A673 (cell line): ENCODE data around the gene INO80B. TPM values are rescaled to one million over a fixed set of nuclear protein-coding genes. Genes with fewer than 3 reads are reported as not detected.

Experiments used
- BruUV-seq: library from RNA; stranded (reverse); fragments of 400-500 nt; replicated peaks from 2 replicates; lab custom pipeline; 2021; lab: Mats Ljungman, UMichigan
- CTCF ChIA-PET: fragments of 300-600 bp; sonication (Branson Sonifier 250); formaldehyde crosslinking; loops from one replicate; lab custom pipeline; 2022; ENCODE audit warnings: antibody characterized with exemption; lab: Charles Lee
- POLR2A ChIA-PET: fragments of 300-600 bp; sonication (Branson Sonifier 250); formaldehyde crosslinking; loops from one replicate; lab custom pipeline; 2022; ENCODE audit warnings: antibody characterized with exemption; ENCODE audit not compliant: low non-redundant PET; lab: Charles Lee
- DNase-seq: peaks from one replicate; pipeline ENCODE4 v3.0.0-alpha.2; 2015; ENCODE audit warnings: low spot score
- H3K27ac ChIP-seq: fragments of 200-600 bp; sonication (generic); 2 replicates; pipeline ENCODE4 v1.5.1; 2016; ENCODE audit warnings: mixed run types, low read depth, mild to moderate bottlenecking, mixed read lengths, antibody characterized with exemption, low read length; ENCODE audit not compliant: poor library complexity, severe bottlenecking
- H3K27me3 ChIP-seq: fragments of 200-600 bp; sonication (generic); replicated peaks from 2 replicates; pipeline ENCODE4 v1.6.1; 2017; ENCODE audit warnings: mixed run types, low read depth, mild to moderate bottlenecking, mixed read lengths, antibody characterized with exemption, low read length; ENCODE audit not compliant: insufficient read depth, poor library complexity
- H3K36me3 ChIP-seq: fragments of 200-600 bp; sonication (generic); 2 replicates; pipeline ENCODE4 v1.6.1; 2016; ENCODE audit warnings: mixed run types, mild to moderate bottlenecking, mixed read lengths, antibody characterized with exemption, low read length; ENCODE audit not compliant: insufficient read depth, poor library complexity, severe bottlenecking
- H3K4me1 ChIP-seq: fragments of 200-600 bp; sonication (generic); 2 replicates; pipeline ENCODE4 v1.6.1; 2017; ENCODE audit warnings: mixed run types, mild to moderate bottlenecking, mixed read lengths, antibody characterized with exemption, low read length; ENCODE audit not compliant: insufficient read depth, poor library complexity, severe bottlenecking
- H3K4me3 ChIP-seq: fragments of 200-600 bp; sonication (generic); 2 replicates; pipeline ENCODE4 v1.5.1; 2016; ENCODE audit warnings: low read depth, mixed run types, mild to moderate bottlenecking, mixed read lengths, low read length; ENCODE audit not compliant: poor library complexity, severe bottlenecking
- H3K9me3 ChIP-seq: fragments of 200-600 bp; sonication (generic); 2 replicates; pipeline ENCODE4 v1.6.1; 2016; ENCODE audit warnings: mixed run types, low read depth, mild to moderate bottlenecking, mixed read lengths, antibody characterized with exemption, low read length; ENCODE audit not compliant: poor library complexity, severe bottlenecking
- CTCF ChIP-seq: fragments of 300-800, 200-600 bp; sonication (generic); conservative IDR thresholded peaks from 2 replicates; pipeline ENCODE4 v1.5.1; 2017; ENCODE audit warnings: low read depth, mild to moderate bottlenecking, antibody characterized with exemption, low read length, moderate library complexity, mixed read lengths
- EZH2 ChIP-seq: fragments of 200-600 bp; sonication (generic); IDR thresholded peaks from 2 replicates; pipeline ENCODE4 v1.6.1; 2017; ENCODE audit warnings: borderline replicate concordance, low read depth, mild to moderate bottlenecking, mixed read lengths, antibody characterized with exemption, low read length; ENCODE audit not compliant: poor library complexity, severe bottlenecking
- intact Hi-C: fragments of 100-400 bp; cut with micrococcal nuclease; formaldehyde crosslinking; loops from one replicate; pipeline ENCODE4 v1.10.0; 2022; ENCODE audit not compliant: unreplicated experiment
- total RNA-seq: library from RNA; stranded (reverse); gene quantifications from 2 replicates; pipeline ENCODE4 v1.2.3, GENCODE V29; 2021

Gene INO80B
- total RNA-seq, 1 experiment from 2014 or later = 29.9 TPM

- CTCF ChIA-PET = no interaction called here
- intact Hi-C loops = no loop called here
- no peaks in the 10 kb centered on the region for H3K27me3 ChIP-seq
- no peak overlapping the region for H3K27ac ChIP-seq
- H3K36me3 ChIP-seq = no peaks in the 10 kb centered on the region
- H3K4me3 ChIP-seq = no peak overlapping the region
- no peaks in the 10 kb centered on the region for H3K4me1 ChIP-seq
- POLR2A ChIA-PET = no interaction called here
- no peaks in the 10 kb centered on the region for H3K9me3 ChIP-seq
- DNase-seq = no peak
- no TSS peak for BruUV-seq
- no peak for TF ChIP-seq EZH2
- TF ChIP-seq CTCF = no peak
These were observed 41.7 kb upstream of the INO80B start for GRCh38 chr2:74413001-74413698.

- Histone ChIP-seq H3K9me3 (no peaks in the 10 kb centered on the region), H3K4me3 (no peak overlapping the region), H3K36me3 (no peaks in the 10 kb centered on the region), H3K27me3 (no peaks in the 10 kb centered on the region), H3K4me1 (no peaks in the 10 kb centered on the region), H3K27ac (no peak overlapping the region)
- DNase-seq = no peak
- intact Hi-C loops = no loop called here
- POLR2A ChIA-PET = no interaction called here
- TF ChIP-seq CTCF = no peak
- TF ChIP-seq EZH2 = no peak
- CTCF ChIA-PET = no interaction called here
- BruUV-seq = no TSS peak
These were observed 40.4 kb upstream of the INO80B start for GRCh38 chr2:74414441-74414840.

- Histone ChIP-seq H3K36me3 (no peaks in the 10 kb centered on the region), H3K9me3 (no peaks in the 10 kb centered on the region), H3K4me3 (peak overlapping the region; percentile 12), H3K27ac (no peak overlapping the region), H3K27me3 (no peaks in the 10 kb centered on the region), H3K4me1 (no peaks in the 10 kb centered on the region)
- no peak for TF ChIP-seq CTCF
- no peak for TF ChIP-seq EZH2
- DNase-seq = no peak
- POLR2A ChIA-PET = no interaction called here
- CTCF ChIA-PET = no interaction called here
- no TSS peak for BruUV-seq
- intact Hi-C loops = no loop called here
These were observed 39.8 kb upstream of the INO80B start for GRCh38 chr2:74414881-74415761.
